ENCODE data around the gene RPL7L1.
"Not testable (repeated sequence)": the region's sequence is repeated elsewhere in the genome, so short reads cannot be mapped to it uniquely, and the experiment has no call there.

Gene RPL7L1

DNA sequence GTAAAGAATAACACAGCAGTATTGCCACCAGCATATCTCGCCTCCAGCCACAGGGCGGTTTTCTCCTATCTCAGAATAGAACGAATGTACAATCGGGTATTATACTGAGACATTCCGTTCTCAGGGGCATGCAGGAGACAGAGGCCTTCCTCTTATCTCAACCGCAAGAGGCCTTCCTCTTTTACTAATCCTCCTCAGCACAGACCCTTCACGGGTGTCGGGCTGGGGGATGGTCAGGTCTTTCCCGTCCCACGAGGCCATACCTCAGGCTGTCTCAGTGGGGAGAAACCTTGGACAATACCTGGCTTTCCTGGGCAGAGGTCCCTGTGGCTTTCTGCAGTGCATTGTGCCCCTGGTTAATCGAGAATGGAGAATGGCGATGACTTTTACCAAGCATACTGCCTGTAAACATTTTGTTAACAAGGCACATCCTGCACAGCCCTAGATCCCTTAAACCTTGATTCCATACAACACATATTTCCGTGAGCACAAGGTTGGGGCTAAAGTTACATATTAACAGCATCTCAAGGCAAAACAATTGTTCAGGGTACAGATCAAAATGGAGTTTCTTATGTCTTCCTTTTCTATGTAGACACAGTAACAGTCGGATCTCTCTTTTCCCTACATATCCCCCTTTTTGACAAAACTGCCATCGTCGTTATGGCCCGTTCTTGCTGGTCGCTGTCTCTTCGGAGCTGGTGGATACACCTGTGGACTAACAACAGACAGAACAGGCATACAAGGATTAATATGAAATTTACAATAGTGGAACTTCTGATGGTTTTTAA is 14.8 kb downstream of the RPL7L1 start:
- DNase-seq, result not testable (repeated sequence)

DNA sequence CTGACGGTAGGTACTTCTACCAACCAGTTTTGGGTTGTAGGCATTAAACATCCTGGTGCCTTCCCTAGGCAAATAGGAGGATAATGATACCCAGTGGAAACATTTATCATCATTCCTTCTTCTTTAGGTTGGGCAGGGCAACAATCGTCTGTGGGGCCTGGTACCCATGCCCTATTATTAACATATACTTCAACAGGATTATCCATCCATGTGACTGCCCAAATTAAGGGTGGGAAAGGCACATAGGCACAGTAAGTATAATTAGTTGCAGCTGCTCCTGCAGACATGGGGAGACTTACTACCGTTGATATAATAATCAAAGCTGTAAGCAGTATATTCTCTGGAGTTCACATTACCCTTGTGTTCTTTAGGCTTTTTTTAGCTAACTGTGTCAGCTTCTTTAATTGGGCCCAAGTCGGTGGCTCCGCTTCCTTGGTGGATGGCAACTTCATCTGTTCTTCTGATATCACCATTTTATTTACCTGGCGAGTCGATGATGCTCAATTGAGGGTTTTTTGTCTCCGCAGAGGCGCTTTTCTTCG is 16.8 kb downstream of the RPL7L1 start:
- no peak for DNase-seq

DNA sequence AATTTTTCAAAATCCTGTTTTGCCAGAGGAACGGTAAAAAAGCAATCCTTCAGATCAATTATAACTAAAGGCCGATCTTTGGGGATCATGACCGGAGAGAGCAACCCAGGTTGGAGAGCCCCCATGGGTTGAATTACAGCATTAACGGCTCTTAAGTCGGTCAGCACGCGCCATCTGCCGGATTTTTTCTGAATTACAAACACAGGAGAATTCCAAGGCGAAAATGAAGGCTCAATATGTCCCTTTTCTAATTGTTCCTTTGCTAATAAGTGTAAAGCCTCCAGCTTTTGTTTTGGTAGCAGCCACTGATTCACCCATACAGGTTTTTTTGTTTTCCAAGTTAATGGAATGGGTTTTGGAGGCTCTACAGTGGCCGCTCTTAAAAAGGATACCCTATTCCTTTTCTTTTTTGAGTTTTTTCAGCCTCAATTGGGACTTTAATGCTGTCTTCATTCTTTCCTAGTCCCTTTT is 19.5 kb downstream of the RPL7L1 start:
- DNase-seq, result peak; percentile 40

DNA sequence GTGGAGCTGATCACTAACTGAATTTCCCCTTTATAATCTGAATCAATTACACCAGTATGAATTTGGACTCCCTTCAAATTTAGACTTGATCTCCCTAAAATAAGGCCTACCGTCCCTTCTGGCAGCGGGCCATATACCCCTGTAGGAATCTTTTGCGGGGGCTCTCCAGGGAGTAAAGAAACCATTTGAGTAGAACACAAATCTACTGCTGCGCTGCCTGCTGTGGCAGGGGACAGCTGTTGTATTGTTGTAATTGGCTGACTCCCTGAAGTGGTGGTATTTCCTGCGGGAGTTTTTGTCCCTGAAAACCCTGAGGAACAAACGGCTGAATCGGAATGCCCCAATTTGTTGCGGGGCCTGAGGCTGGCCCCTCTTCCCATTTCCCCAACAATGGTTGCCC is 20.5 kb downstream of the RPL7L1 start:
- DNase-seq, result no peak

DNA sequence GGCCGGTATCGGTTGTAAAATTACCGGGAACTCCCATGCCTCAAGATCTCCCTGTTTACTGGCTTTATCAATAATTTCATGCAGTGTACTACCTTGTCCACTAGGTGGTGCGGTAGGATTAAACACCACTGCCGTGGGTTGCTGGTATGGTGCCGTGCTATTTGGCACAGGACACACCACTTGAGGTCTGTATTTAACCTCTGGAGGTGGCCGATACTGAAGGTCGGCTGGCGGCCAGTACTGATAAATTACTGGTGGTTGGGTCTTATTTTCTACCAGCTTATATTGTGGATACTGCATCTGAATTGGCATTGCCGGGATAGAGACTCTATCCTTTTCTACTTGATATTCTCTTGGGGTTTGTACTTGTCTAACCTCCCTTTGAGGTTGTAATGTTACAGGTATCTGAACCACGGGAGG is 22.1 kb downstream of the RPL7L1 start:
- DNase-seq, result peak; percentile 77

DNA sequence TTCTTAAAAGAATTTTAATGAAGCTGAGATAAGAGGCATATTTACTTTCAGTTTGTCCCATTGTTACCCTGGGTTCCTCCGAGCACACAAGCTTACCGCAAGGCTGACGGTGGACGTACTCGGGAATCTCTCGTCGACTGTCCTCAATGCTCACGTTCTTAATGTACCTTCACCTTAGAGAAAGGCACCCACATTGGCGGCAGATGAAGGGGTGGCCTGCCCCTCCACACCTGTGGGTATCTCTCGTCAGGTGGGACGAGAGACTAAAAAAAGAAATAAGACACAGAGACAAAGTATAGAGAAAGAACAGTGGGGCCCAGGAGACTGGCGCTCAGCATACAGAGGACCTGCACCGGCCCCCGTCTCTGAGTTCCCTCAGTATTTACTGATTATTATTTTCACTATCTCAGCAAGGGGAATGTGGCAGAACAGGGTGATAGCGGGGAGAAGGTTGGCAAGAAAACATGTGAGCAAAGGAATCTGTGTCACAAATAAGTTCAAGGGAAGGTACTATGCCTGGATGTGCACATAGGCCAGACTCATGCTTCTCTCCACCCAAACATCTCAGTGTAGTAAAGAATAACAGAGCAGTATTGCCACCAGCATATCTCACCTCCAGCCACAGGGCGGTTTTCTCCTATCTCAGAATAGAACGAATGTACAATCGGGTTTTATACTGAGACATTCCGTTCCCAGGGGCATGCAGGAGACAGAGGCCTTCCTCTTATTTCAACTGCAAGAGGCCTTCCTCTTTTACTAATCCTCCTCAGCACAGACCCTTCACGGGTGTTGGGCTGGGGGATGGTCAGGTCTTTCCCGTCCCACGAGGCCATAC is 23.2 kb downstream of the RPL7L1 start:
- not testable (repeated sequence) for DNase-seq

DNA sequence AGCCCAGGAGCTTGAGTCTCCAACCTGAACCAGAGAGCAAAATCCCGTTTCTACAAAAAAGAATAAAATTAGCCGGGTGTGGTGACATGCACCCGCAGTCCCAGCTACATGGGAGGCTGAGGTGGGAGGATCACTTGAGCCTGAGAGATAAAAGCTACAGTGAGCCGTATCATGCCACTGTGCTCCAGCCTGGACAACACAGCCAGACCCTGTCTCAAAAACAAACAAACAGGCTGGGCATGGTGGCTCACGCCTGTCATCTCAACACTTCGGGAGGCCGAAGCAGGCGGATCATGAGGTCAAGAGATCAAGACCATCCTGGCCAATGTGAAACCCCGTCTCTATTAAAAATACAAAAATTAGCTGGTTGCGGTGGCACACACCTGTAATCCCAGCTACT is 25.1 kb downstream of the RPL7L1 start:
- DNase-seq, result no peak

DNA sequence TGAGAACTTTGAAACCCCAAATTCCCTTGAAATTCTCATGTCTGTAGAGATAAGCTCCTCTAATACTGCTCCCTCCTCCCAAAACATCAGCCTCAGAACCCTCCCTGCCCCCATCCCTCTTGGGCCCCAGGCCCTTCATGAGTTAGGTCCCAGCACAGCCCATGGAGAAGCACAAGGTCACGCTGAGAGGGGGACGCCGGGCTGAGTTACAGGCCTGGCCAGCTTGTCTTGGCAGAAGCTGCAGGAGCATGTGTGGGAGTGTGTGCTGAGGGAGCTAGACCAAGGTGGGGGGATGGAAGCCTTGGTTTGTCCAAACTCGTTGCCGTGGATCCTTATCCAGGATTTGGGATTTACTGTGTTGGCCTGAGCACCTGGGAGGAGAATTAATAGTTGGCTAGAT is 27.9 kb downstream of the RPL7L1 start:
- no peak for DNase-seq

DNA sequence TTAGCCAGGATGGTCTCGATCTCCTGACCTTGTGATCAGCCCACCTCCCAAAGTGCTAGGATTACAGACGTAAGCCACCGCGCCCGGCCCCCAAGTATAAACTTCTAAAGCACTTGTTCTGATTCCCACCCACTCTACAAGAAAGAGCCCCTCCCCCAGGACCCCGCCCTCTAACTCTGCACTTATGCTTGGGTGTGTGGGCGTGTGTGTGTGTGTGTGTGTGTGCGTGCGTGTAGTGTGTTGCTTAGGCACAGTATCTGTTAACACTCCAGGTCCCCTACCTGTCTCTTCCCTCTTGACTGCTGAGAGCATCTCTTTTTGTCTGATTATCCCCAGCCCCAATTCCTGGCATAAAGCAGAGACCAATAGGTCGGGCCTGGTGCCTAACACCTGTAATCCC is 30.4 kb downstream of the RPL7L1 start:
- DNase-seq, result no peak

DNA sequence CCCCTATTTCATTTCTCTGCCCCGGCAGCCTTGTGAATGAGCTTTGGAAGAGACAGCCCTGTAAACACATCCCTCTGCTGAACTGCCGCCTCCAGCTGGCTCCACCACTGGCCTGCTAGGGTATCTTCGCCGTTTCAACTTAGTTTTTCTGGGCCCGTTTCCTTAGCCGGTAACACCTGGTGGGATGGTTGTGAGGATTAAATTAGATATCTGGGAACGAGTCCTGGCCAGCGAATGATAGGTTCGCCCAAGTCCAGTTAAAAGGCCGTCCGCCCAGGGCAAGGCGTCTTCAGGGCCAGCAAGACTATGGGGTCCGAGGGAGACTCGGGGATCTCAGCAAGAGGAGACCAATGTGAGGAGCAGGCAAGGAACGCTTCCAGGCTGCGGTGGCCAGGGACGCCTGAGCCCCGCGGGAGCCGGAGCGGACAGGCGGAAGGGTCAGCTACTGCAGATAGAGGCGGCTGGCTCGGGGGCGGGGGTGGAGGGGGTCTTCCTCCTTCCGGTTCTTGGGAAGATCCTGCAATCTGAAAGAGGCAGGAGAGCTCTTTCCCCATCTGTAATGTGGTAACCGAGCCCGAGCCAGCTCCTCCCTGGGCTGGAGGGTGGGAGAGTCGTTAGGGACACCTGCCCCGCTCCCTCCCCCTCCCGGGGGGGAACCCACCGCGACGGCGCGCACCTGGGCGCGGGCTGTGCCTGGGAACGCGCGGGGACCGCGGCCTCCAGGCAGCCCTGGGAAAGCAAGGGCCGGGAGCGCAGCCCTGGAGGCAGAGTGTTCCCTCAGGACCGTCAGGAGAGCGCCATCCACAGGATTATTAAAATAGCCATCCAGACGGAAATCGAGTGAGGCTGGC is 32.0 kb downstream of the RPL7L1 start:
- no peak for DNase-seq

DNA sequence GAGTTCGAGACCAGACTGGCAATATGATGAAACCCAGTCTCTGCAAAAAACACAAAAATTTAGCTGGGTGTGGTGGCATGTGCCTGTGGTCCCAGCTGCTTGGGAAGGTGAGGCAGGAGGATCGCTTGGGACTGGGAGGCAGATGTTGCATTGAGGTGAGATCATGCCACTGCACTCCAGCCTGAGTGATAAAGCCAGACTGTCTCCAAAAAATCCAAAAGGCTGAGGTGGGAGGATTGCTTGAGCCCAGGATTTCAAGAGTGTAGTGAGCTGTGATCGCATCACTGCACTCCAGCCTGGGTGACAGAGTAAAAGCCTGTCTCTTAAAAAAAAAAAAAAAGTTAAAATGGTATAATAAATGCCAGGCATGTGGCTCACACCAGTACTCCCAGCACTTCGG is 35.1 kb downstream of the RPL7L1 start:
- peak; percentile 17 for DNase-seq

DNA sequence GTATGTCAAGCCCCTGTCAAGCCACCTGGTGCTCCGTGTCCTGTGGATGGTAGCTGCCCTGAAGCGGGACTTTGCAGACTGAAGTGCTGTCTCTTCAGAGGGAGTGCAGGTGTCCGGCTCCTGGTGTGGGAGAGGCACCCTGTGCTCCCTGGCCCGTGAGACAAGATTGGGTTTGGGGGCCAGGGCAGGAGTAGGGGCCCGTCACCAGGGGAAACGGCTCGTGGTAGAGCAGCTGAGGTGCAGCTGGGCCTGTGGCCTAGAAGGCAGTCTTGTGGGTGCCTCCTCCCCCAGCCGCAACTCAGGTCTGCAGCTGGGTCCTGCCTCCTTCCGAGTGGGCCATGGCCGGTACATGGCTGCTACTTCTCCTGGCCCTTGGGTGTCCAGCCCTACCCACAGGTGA is 36.3 kb downstream of the RPL7L1 start, which contains the start of gene PTCRA:
PTCRA (plus strand) TSS at position 322 of the 400 bp plus-strand sequence; CDS start at position 339, 17 bp downstream.
- DNase-seq, result no peak

DNA sequence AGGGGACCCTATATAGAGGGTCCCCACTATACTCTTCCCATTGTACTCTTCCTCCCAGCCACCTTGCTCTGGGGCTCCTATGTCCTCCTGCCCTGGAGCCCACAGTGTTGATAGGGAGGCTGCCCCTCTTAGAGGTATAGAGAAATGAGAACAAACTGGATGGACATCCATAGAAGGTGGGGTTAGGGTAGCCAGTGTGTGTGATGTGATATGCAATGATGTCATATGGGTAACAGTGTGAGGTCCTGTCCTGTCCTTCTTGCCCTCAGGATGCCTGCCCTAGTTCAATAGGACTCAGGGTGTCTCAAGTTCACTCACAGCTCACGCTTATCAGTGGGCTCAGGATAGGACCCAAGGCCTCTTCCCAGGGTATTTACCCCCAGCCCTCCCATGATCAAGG is 36.9 kb downstream of the RPL7L1 start:
- DNase-seq, result no peak

DNA sequence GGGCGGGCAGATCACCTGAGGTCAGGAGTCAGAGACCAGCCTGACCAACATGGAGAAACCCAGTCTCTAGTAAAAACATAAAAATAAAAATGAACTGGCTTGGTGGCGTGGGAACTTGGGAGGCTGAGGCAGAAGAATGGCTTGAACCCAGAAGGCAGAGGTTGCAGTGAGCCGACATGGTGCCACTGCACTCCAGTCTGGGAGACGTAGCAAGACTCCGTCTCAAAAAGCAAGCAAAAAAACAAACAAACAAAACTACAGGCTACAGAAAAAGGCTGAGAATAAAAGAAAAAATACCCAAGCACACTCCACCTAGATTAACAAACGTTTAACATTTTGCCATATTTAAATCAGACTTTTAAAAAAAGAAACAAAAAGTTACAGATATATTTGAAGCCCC is 42.4 kb downstream of the RPL7L1 start:
- DNase-seq, result no peak

DNA sequence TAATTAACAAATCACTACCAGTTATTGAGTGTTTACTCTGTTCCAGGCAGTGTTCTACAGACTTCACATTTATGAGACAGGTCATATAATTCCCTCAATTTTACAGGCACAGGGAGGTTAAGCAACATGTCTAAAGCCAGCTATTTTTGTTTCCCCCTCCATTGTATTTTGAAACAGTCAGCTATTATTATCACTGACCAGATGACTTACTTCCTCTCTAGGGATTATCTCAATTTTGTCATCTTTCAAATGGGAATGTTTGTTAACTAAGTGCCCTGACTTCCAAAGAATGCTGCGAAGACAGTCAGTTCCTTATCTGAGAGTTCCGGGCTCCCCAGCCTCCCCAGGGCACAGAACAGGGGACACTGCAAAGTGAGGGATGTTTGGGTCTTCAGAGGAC is 44.2 kb downstream of the RPL7L1 start:
- no peak for DNase-seq

DNA sequence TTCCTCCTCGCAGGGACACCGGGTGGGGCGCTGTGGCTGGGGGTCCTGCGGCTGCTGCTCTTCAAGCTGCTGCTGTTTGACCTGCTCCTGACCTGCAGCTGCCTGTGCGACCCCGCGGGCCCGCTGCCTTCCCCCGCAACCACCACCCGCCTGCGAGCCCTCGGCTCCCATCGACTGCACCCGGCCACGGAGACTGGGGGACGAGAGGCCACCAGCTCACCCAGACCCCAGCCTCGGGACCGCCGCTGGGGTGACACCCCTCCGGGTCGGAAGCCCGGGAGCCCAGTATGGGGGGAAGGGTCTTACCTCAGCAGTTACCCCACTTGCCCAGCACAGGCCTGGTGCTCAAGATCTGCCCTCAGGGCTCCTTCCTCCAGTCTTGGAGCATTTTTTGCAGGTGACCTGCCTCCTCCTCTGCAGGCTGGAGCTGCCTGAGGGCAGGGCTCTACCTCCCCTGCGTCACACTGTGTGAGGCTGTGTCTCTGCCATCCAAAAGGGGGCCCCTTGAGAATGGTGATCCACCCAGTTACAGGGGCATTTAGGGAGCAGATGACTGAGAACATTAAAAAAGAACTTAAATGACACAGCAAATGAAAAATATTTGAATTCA is 45.9 kb downstream of the RPL7L1 start:
- DNase-seq, result no peak

DNA sequence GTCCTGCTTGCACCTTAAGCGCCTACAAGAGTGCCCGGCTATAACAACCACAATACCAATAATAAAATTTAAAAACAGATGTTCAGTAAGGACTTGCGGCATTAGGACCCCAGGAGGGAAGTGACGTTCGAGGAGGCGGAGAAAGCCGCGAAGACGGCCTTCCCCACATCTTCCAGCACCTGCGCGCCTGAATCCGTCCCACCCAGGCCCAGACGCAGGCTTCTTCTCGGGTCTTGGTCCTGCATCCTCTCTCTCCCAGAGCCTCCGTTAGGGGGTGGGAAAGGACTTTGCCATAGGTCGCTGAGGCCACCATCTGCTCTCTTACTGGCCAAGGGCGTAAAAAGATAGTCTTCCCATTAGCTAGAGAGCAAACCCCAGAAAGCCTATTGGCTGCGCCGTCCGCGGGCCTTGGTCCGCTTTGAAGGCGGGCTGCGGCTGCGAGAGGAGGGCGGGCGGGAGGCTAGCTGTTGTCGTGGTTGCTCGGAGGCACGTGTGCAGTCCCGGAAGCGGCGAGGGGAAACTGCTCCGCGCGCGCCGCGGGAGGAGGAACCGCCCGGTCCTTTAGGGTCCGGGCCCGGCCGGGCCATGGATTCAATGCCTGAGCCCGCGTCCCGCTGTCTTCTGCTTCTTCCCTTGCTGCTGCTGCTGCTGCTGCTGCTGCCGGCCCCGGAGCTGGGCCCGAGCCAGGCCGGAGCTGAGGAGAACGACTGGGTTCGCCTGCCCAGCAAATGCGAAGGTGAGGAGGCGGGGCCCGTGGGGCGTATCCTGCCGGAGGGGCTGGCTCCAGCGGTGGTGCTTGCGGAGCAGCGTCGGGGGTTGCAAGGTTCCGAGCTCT is 49.8 kb downstream of the RPL7L1 start, which contains the start of gene CNPY3:
CNPY3 (plus strand) TSS at position 495 of the 835 bp plus-strand sequence; CDS start at position 586, 91 bp downstream.
- peak; percentile 96 for DNase-seq

DNA sequence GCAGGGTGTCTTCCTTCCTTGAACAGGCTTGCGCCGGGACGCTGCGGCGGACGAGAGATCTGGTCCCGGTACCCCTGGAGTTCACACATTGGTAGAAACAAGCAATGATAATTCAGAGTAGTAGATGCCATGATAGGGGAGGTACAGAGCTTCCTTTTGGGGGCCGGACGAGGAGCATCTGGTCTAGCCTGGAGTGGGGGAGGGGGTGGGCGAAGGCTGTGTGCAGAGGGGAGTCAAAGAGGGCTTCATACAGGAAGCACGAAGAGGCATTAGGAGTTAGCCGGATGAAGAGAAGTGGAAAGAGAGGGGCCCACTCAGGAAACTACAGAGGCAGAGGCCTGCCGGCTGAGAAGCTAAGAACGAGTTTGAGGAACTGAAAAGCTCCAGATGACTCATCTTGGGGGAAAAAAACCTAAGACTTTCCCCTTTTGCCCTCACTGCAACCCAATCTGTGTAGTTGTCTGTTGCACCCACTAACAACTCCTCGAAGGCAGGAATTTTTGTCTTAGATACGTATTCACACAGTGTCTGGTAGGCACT is 50.5 kb downstream of the RPL7L1 start:
- DNase-seq, result peak; percentile 84

DNA sequence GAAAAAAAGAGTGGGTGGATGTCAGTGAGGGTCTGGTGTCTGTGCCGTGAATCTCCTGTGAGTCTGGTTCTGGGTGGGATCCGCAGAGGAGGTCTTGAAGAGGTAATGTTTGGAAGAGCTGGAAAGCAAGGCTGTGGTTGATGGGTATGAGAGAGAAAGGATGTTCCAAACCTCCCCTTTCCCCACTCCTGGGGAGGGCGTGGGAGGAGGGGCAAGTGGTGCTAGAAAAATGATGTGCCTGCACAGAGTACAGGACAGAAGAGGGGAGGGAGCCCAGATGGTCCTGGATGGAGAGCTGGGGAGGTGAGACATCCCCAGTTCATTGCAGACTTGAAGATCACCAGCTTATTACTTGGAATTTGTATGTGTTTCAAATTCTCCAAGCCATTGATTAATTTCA is 53.0 kb downstream of the RPL7L1 start:
- no peak for DNase-seq

DNA sequence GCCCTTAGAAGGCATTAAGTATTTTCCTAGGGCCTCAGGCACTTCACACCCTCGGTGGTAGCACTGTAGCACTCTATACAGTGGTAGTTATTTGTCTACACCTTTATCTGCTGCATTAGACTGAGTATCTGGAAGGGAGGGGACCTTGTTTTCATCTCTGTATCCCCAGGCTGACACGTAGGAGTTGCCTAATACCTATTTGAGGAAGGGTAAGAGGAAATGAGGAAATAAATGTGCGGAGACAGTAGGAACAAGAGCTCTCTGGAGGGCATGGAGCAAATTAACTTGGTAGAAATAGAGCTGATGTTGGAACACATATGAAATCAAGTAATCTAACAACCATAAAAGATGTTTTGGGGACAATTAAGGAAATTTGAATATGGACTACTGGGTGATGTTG is 53.8 kb downstream of the RPL7L1 start:
- no peak for DNase-seq

DNA sequence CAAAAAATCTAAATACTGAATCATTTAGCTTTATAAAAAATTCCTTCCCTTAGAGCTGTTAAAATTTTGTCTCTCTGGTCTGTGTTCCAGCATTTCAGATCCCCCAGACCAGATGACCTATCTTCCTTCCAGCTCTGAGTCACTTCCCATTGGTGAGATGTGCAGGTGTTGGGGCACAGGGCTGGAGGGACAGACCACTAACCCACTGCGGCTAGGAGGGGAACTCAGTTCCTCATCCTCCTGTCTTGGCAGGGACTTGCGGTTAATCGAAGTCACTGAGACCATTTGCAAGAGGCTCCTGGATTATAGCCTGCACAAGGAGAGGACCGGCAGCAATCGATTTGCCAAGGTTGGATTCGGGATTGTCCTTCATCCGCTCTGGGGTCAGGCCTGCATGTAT is 55.9 kb downstream of the RPL7L1 start:
- no peak for DNase-seq

Data from kidney glomerular epithelial cell (primary cell).